NCI-H82 (cell line): Measurements from ENCODE around the gene PM20D1.
"Not testable (repeated sequence)": the region's sequence is repeated elsewhere in the genome, so short reads cannot be mapped to it uniquely, and the experiment has no call there.

ENCODE experiments used
- DNase-seq: peaks from one replicate; lab custom pipeline; 2025; lab: John Stamatoyannopoulos, UW

PM20D1 gene

GRCh38 chr1:205849619-205850355, at the start of gene PM20D1:
Gene PM20D1 (minus strand): TSS chr1:205850132. CDS start chr1:205850072, 60 bp downstream.
- DNase-seq, result no peak

- no peak for DNase-seq
Observed at GRCh38 chr1:205896351-205896750, 46.4 kb upstream of the PM20D1 start.

GRCh38 chr1:205894119-205894518, 44.2 kb upstream of the PM20D1 start:
- DNase-seq, result not testable (repeated sequence)

DNA sequence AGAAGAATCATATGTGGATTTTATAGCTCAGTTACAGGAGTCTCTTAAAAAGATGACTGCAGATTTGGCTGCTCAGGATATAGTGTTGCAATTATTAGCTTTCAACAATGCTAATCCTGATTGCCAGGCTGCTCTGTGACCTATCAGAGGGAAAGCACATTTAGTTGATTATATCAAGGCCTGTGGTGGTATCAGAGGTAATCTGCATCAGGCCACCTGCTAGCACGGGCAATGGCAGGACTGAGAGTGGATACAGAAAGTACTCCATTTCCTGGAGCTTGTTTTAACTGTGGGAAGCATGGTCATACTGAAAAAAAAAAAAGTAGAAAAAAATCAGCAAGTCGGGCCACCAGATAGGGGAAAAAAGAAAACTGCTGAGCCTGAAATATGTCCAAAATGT, 42.2 kb upstream of the PM20D1 start:
- DNase-seq, result peak; percentile 93

DNA sequence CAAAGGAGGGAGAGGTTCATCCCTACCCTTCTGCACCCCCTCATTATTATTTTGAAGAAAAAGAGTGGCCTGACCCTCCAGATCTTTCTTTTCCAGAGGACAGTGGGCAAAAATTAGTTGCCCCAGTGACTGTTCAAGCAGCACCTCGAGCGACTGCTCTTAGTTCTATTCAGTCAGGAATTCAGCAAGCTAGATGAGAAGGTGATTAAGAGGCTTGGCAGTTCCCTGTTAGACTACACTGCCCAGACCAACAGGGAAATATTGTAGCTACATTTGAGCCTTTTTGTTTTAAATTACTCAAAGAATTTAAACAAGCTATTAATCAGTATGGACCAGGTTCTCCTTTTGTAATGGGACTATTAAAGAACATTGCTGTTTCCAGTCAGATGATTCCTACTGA, 41.5 kb upstream of the PM20D1 start:
- DNase-seq, result peak; percentile 19

DNA sequence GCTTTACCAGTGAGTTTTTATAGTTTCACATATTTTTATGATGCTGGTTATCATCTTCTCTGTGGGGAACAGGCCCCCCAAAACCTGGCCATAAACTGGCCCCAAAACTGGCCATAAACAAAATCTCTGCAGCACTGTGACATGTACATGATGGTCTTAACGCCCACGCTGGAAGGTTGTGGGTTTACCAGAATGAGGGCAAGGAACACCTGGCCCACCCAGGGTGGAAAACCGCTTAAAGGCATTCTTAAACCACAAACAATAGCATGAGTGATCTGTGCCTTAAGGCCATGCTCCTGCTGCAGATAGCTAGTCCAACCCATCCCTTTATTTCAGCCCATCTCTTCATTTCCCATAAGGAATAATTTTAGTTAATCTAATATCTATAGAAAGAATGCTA, 40.7 kb upstream of the PM20D1 start:
- DNase-seq, result not testable (repeated sequence)

- not testable (repeated sequence) for DNase-seq
Observed at GRCh38 chr1:205889706-205890105, 39.8 kb upstream of the PM20D1 start.

- not testable (repeated sequence) for DNase-seq
Observed at GRCh38 chr1:205889006-205889405, 39.1 kb upstream of the PM20D1 start.

- DNase-seq, result no peak
Observed at GRCh38 chr1:205883792-205884191, 33.9 kb upstream of the PM20D1 start.

GRCh38 chr1:205880923-205881322, 31.0 kb upstream of the PM20D1 start:
- DNase-seq, result no peak

GRCh38 chr1:205879974-205880373, 30.0 kb upstream of the PM20D1 start:
- no peak for DNase-seq

GRCh38 chr1:205878026-205878425, 28.1 kb upstream of the PM20D1 start:
- no peak for DNase-seq

DNA sequence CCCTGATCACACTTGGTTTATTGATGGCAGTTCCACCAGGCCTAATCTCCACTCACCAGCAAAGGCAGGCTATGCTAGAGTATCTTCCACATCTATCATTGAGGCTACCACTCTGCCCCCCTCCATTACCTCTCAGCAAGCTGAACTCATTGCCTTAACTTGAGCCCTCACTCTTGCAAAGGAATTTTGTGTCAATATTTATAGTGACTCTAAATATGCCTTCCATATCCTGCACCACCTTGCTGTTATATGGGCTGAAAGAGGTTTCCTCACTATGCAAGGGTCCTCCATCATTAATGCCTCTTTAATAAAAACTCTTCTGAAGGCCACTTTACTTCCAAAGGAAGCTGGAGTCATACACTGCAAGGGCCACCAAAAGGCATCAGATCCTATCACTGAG, 23.2 kb upstream of the PM20D1 start:
- not testable (repeated sequence) for DNase-seq

GRCh38 chr1:205870236-205870635, 20.3 kb upstream of the PM20D1 start:
- DNase-seq, result no peak

DNA sequence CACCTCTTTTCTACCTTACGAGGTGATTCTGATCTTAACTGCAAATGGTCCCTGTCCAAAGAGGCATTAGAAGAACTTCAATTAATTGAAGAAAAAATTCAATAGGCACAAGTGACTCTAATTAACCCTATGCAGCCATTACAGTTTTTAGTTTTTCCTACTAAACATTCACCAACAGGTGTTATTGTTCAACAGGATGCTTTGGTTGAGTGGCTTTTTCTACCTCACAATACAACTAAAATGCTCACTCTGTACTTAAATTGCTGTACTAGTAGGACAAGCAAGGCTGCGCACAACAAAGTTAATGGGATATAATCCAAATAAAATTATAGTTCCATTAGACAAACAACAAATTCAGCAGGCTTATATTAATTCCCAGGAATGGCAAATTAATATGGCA, 11.6 kb upstream of the PM20D1 start:
- no peak for DNase-seq

DNA sequence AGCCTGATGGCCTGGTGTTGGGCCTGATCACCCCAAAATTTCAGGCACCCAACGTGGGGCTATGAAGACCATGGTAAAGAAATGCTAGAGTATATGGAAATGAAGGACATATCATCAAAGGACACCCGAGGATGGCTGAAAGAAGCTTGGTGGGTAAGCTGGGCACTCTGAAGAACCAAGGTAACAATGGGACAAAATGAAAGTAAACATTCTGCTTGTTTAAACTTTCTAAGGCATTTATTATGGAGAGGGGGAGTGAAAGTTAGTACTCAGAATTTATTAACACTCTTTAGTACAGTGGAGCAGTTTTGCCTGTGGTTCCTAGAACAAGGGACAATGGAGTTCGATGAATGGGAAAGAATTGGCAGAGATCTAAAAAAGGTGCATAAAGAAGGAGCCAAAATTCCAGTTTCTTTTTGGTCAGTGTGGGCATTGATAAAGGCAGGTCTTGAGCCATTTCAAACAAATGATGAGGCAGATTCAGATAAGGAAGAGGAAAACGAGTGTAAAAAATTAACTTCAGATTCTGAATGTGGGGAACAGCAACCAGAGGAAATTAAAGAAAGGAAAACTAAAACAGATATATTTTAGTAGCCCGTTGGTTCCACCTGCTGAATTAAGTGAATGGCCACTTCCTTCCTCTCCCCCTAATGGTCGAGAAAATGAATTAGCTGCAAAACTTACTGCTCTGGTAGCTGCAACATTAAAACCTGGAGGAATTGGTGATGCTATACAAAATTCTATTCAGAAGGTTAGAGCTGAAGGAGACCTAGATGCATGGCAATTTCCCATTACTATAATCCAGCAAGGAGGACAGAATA, 8.4 kb upstream of the PM20D1 start:
- no peak for DNase-seq

GRCh38 chr1:205857501-205857900, 7.6 kb upstream of the PM20D1 start:
- not testable (repeated sequence) for DNase-seq

- DNase-seq, result no peak
Observed at GRCh38 chr1:205856433-205856832, 6.5 kb upstream of the PM20D1 start.

DNA sequence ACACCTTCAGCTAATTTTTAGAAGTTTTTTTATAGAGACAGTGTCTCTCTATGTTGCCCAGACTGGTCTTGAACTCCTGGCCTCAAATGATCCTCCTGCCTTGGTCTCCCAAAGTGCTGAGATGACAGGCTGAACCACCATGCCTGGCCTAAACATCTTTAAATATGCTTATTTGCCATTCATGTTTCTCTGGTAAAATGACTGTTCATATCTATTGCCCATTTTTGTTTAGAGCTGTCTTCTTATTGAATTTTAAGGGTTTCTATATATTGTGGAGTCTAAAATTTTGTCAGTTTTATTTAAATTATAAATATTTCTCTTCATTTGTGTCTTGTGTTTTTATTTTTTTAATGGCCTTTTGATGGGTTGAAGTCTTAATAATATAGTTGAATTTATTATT, 3.0 kb upstream of the PM20D1 start:
- no peak for DNase-seq

DNA sequence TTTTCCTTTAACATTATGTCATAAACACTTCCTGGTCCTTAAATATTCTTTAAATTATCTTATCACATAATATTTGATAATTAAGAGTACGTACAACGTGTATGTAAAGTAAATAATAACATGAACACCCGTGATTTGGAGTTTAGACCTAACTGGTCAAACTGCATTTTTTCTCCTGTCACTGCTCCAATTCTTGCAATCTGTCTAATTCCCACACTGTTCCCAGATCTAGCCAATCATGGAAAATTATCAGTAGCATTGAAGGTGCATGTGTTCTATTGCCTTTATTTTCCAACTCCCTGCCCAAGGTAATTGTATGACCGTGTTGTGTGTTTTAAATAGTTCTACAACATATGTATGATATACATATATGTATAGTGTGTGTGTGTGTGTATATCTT, 2.1 kb upstream of the PM20D1 start:
- DNase-seq, result no peak

GRCh38 chr1:205843036-205843859, 6.7 kb downstream of the PM20D1 start:
- DNase-seq, result no peak

DNA sequence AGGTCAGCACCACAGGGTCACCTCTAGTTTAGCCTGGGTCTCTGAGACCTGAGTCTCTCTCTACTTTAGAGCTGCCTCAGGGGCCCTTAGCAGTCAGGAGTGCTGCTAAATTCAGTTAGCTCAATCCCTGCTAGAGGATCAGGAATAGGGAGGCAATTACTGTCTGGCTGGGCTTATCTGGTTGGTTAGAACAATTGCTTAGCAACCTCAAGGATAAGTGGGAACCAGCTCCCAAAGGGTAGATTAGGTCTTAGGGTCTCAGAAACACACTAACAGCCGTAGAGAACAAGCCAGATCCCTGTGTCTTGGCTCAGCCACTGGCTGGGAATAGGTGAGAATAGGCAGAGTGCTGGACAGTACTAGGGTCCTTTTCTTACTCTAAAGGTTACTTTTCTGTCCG, 7.7 kb downstream of the PM20D1 start:
- DNase-seq, result peak; percentile 89
